Measurements from ENCODE around the gene TJP1.
A peak's percentile ranks its signal among the peaks of the same experiment; 100 is the strongest.

The TJP1 gene

GRCh38 chr15:29778382-29778781, 43.9 kb downstream of the TJP1 start:
- Histone ChIP-seq H3K9me3 (ENCODE audit: control insufficient read depth, low read length) (peaks cover 14% of the 10 kb centered on the region), H3K27ac (ENCODE audit: low read depth, low read length, severe bottlenecking) (no peak overlapping the region), H3K36me3 (ENCODE audit: control insufficient read depth, insufficient read depth, low read length) (peaks cover 21% of the 10 kb centered on the region), H3K4me1 (ENCODE audit: control insufficient read depth, insufficient read depth, low read length, poor library complexity, severe bottlenecking) (peaks cover 17% of the 10 kb centered on the region), H3K4me3 (ENCODE audit: extremely low read depth, insufficient read depth, low read length, poor library complexity, severe bottlenecking) (no peak overlapping the region)

GRCh38 chr15:29776859-29777258, 45.4 kb downstream of the TJP1 start:
- whole genome bisulfite sequencing, 2 experiments (ENCODE audit: insufficient coverage in 2 of 2), result 89 to 100% methylated on average over 1 to 3 of the region's 4 CpGs
- Histone ChIP-seq H3K4me3 (ENCODE audit: extremely low read depth, insufficient read depth, low read length, poor library complexity, severe bottlenecking) (no peak overlapping the region), H3K9me3 (ENCODE audit: control insufficient read depth, low read length) (peaks cover 14% of the 10 kb centered on the region), H3K27ac (ENCODE audit: low read depth, low read length, severe bottlenecking) (no peak overlapping the region), H3K4me1 (ENCODE audit: control insufficient read depth, insufficient read depth, low read length, poor library complexity, severe bottlenecking) (peaks cover 17% of the 10 kb centered on the region), H3K36me3 (ENCODE audit: control insufficient read depth, insufficient read depth, low read length) (peaks cover 23% of the 10 kb centered on the region)

GRCh38 chr15:29774900-29775299, 47.4 kb downstream of the TJP1 start:
- Histone ChIP-seq H3K4me1 (ENCODE audit: control insufficient read depth, insufficient read depth, low read length, poor library complexity, severe bottlenecking) (peaks cover 17% of the 10 kb centered on the region), H3K27ac (ENCODE audit: low read depth, low read length, severe bottlenecking) (no peak overlapping the region), H3K36me3 (ENCODE audit: control insufficient read depth, insufficient read depth, low read length) (peaks cover 27% of the 10 kb centered on the region), H3K4me3 (ENCODE audit: extremely low read depth, insufficient read depth, low read length, poor library complexity, severe bottlenecking) (no peak overlapping the region), H3K9me3 (ENCODE audit: control insufficient read depth, low read length) (no peaks in the 10 kb centered on the region)
- 92 to 100% methylated on average over 3 to 5 of the region's 6 CpGs for WGBS, 2 experiments (ENCODE audit: insufficient coverage in 2 of 2)

- Histone ChIP-seq H3K4me3 (ENCODE audit: extremely low read depth, insufficient read depth, low read length, poor library complexity, severe bottlenecking) (no peak overlapping the region), H3K27ac (ENCODE audit: low read depth, low read length, severe bottlenecking) (no peak overlapping the region), H3K36me3 (ENCODE audit: control insufficient read depth, insufficient read depth, low read length) (peaks cover 34% of the 10 kb centered on the region), H3K9me3 (ENCODE audit: control insufficient read depth, low read length) (no peaks in the 10 kb centered on the region), H3K4me1 (ENCODE audit: control insufficient read depth, insufficient read depth, low read length, poor library complexity, severe bottlenecking) (peaks cover 17% of the 10 kb centered on the region)
- no CpG with 5 or more reads among the region's 1 CpG for WGBS, 2 experiments (ENCODE audit: insufficient coverage in 2 of 2)
These were observed 48.5 kb downstream of the TJP1 start for GRCh38 chr15:29773816-29774215.

GRCh38 chr15:29773000-29773399, 49.3 kb downstream of the TJP1 start:
- Histone ChIP-seq H3K9me3 (ENCODE audit: control insufficient read depth, low read length) (no peaks in the 10 kb centered on the region), H3K36me3 (ENCODE audit: control insufficient read depth, insufficient read depth, low read length) (peaks cover 38% of the 10 kb centered on the region), H3K4me1 (ENCODE audit: control insufficient read depth, insufficient read depth, low read length, poor library complexity, severe bottlenecking) (peaks cover 14% of the 10 kb centered on the region), H3K27ac (ENCODE audit: low read depth, low read length, severe bottlenecking) (no peak overlapping the region), H3K4me3 (ENCODE audit: extremely low read depth, insufficient read depth, low read length, poor library complexity, severe bottlenecking) (no peak overlapping the region)
- 94 to 100% methylated on average over 2 of the region's 4 CpGs for WGBS, 2 experiments (ENCODE audit: insufficient coverage in 2 of 2)

GRCh38 chr15:29770796-29771195, 51.5 kb downstream of the TJP1 start:
- no peaks in the 10 kb centered on the region for H3K9me3 ChIP-seq (ENCODE audit: control insufficient read depth, low read length)
- H3K36me3 ChIP-seq (ENCODE audit: control insufficient read depth, insufficient read depth, low read length), result peaks cover 60% of the 10 kb centered on the region
- H3K4me3 ChIP-seq (ENCODE audit: extremely low read depth, insufficient read depth, low read length, poor library complexity, severe bottlenecking), result no peak overlapping the region
- peaks cover 9% of the 10 kb centered on the region for H3K4me1 ChIP-seq (ENCODE audit: control insufficient read depth, insufficient read depth, low read length, poor library complexity, severe bottlenecking)
- H3K27ac ChIP-seq (ENCODE audit: low read depth, low read length, severe bottlenecking), result no peak overlapping the region
- WGBS, 2 experiments (ENCODE audit: insufficient coverage in 2 of 2), result 100% methylated on average over 1 of the region's 2 CpGs; no CpG with 5 or more reads in 1 of the 2 experiments

GRCh38 chr15:29765898-29766527, 56.3 kb downstream of the TJP1 start:
- H3K27ac ChIP-seq (ENCODE audit: low read depth, low read length, severe bottlenecking), result no peak overlapping the region
- WGBS, 2 experiments (ENCODE audit: insufficient coverage in 2 of 2), result 78 to 96% methylated on average over 6 of the region's 8 CpGs
- no peaks in the 10 kb centered on the region for H3K4me1 ChIP-seq (ENCODE audit: control insufficient read depth, insufficient read depth, low read length, poor library complexity, severe bottlenecking)
- peaks cover 93% of the 10 kb centered on the region for H3K36me3 ChIP-seq (ENCODE audit: control insufficient read depth, insufficient read depth, low read length)
- no peak overlapping the region for H3K4me3 ChIP-seq (ENCODE audit: extremely low read depth, insufficient read depth, low read length, poor library complexity, severe bottlenecking)
- H3K9me3 ChIP-seq (ENCODE audit: control insufficient read depth, low read length), result no peaks in the 10 kb centered on the region

- Histone ChIP-seq H3K4me3 (ENCODE audit: extremely low read depth, insufficient read depth, low read length, poor library complexity, severe bottlenecking) (no peak overlapping the region), H3K4me1 (ENCODE audit: control insufficient read depth, insufficient read depth, low read length, poor library complexity, severe bottlenecking) (no peaks in the 10 kb centered on the region), H3K36me3 (ENCODE audit: control insufficient read depth, insufficient read depth, low read length) (peaks cover 94% of the 10 kb centered on the region), H3K27ac (ENCODE audit: low read depth, low read length, severe bottlenecking) (no peak overlapping the region), H3K9me3 (ENCODE audit: control insufficient read depth, low read length) (no peaks in the 10 kb centered on the region)
- WGBS, 2 experiments (ENCODE audit: insufficient coverage in 2 of 2), result 84 to 90% methylated on average over 2 to 3 of the region's 3 CpGs
These were observed 56.9 kb downstream of the TJP1 start for GRCh38 chr15:29765234-29765841.

GRCh38 chr15:29759596-29759995, 62.7 kb downstream of the TJP1 start:
- H3K4me1 ChIP-seq (ENCODE audit: control insufficient read depth, insufficient read depth, low read length, poor library complexity, severe bottlenecking), result no peaks in the 10 kb centered on the region
- H3K9me3 ChIP-seq (ENCODE audit: control insufficient read depth, low read length), result no peaks in the 10 kb centered on the region
- H3K36me3 ChIP-seq (ENCODE audit: control insufficient read depth, insufficient read depth, low read length), result peaks cover 83% of the 10 kb centered on the region
- WGBS, 2 experiments (ENCODE audit: insufficient coverage in 2 of 2), result 100% methylated on average over 2 of the region's 2 CpGs
- H3K4me3 ChIP-seq (ENCODE audit: extremely low read depth, insufficient read depth, low read length, poor library complexity, severe bottlenecking), result no peak overlapping the region
- H3K27ac ChIP-seq (ENCODE audit: low read depth, low read length, severe bottlenecking), result peak overlapping the region; percentile 48

GRCh38 chr15:29756358-29757267, 65.7 kb downstream of the TJP1 start:
- H3K36me3 ChIP-seq (ENCODE audit: control insufficient read depth, insufficient read depth, low read length), result peaks cover 66% of the 10 kb centered on the region
- 70% methylated on average over 2 of the region's 5 CpGs; no CpG with 5 or more reads in 1 of the 2 experiments for WGBS, 2 experiments (ENCODE audit: insufficient coverage in 2 of 2)
- H3K4me1 ChIP-seq (ENCODE audit: control insufficient read depth, insufficient read depth, low read length, poor library complexity, severe bottlenecking), result no peaks in the 10 kb centered on the region
- no peaks in the 10 kb centered on the region for H3K9me3 ChIP-seq (ENCODE audit: control insufficient read depth, low read length)
- no peak overlapping the region for H3K27ac ChIP-seq (ENCODE audit: low read depth, low read length, severe bottlenecking)
- no peak overlapping the region for H3K4me3 ChIP-seq (ENCODE audit: extremely low read depth, insufficient read depth, low read length, poor library complexity, severe bottlenecking)

Data from mesodermal cell (in vitro differentiated cells).